ENCODE data around the gene EP400. TPM values are rescaled to one million over a fixed set of nuclear protein-coding genes. Genes with fewer than 3 reads are reported as not detected.
A peak's percentile ranks its signal among the peaks of the same experiment; 100 is the strongest.

Gene EP400
- total RNA-seq, 1 experiment from 2014 or later = 61.7 TPM

DNA sequence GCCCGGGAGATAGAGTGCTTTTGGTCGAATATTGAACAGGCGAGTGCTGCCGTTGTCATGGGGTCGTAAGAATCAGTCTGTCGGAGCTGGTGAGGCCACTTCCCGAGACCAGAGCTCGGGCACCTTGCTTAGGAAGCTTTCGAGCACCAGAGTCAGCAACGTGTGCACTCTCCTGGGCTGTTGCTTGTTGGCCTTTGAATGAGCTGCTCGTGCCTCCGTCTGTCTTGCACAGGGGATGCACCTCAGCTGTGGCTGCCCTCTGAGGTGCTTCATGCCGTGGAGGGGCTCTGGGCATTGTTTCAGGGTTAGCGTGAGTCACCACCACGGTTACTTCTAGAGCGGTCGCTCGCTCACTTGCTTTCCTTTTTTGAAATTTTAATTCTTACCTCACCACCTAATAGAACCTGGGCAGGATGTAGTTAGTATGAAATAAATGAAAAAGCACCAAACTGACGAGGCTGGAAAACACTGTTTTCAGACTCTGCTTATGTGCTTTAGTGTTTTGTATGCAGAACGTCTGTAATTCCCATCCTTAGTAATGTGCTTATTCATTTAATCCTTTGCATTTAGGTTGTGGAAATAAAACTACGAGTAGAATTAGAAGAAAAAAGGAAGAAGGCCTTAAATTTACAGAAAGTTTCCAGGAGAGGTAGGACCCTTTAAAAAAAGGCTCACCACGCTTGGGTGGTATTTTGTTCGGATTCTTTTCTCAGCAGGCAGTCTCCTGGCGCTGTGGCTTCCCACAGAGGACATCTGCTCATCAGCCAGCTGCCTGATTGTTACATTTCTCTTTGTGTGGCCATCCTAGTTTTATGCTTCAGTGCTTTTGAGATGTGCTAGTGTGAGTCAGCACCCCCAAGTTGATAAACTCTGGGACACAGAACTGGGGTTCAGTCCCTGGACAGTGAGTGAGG lies 40.6 kb downstream of the EP400 start:
- TF ChIP-seq, protein P1, sequence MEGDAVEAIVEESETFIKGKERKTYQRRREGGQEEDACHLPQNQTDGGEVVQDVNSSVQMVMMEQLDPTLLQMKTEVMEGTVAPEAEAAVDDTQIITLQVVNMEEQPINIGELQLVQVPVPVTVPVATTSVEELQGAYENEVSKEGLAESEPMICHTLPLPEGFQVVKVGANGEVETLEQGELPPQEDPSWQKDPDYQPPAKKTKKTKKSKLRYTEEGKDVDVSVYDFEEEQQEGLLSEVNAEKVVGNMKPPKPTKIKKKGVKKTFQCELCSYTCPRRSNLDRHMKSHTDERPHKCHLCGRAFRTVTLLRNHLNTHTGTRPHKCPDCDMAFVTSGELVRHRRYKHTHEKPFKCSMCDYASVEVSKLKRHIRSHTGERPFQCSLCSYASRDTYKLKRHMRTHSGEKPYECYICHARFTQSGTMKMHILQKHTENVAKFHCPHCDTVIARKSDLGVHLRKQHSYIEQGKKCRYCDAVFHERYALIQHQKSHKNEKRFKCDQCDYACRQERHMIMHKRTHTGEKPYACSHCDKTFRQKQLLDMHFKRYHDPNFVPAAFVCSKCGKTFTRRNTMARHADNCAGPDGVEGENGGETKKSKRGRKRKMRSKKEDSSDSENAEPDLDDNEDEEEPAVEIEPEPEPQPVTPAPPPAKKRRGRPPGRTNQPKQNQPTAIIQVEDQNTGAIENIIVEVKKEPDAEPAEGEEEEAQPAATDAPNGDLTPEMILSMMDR (conservative IDR thresholded peaks at IDR 0.05) = no peak
- peak overlapping the region; percentile 44 for H3K18ac ChIP-seq (ENCODE audit: insufficient read length, low read depth, low read length)
- no peak overlapping the region for H2BK5ac ChIP-seq (ENCODE audit: insufficient read length, low read length)
- peak overlapping the region; percentile 42 to 66 for H3K4me3 Mint-ChIP-seq
- H2BK120ac ChIP-seq (ENCODE audit: low read depth, low read length, poor library complexity, severe bottlenecking) = no peak overlapping the region
- H2BK20ac ChIP-seq (ENCODE audit: low read depth, low read length, poor library complexity, severe bottlenecking) = no peak overlapping the region
- H4K91ac ChIP-seq (ENCODE audit: insufficient read length, low read depth, low read length) = no peak overlapping the region
- no peaks in the 10 kb centered on the region for H3K23me2 ChIP-seq (ENCODE audit: insufficient read length, low read depth, low read length, poor library complexity, severe bottlenecking)
- no peaks in the 10 kb centered on the region for H3K9me3 ChIP-seq (ENCODE audit: control insufficient read depth, low read depth, low read length)
- H3K27me3 Mint-ChIP-seq (ENCODE audit: low read depth) = no peaks in the 10 kb centered on the region
- H4K8ac ChIP-seq (replicated peaks; ENCODE audit: insufficient read length, low read depth, low read length) = no peak overlapping the region
- H3K56ac ChIP-seq (ENCODE audit: insufficient read length, low read depth, low read length) = no peak overlapping the region
- H3K36me3 Mint-ChIP-seq (ENCODE audit: insufficient read depth in 1 of 3, low read depth in 3 of 3) = peaks cover 61 to 78% (median 67%) of the 10 kb centered on the region in 3 experiments
- H2AFZ ChIP-seq (ENCODE audit: low read length) = no peak overlapping the region
- peaks cover 3% of the 10 kb centered on the region for H3K79me1 ChIP-seq (ENCODE audit: insufficient read depth, low read depth, low read length, poor library complexity, severe bottlenecking)
- DNase-seq = peak; percentile 76
- no peak overlapping the region for H3K23ac ChIP-seq (ENCODE audit: insufficient read length, low read depth, low read length)
- peaks cover 8% of the 10 kb centered on the region; the same call in 1 of the 2 replicates for H3K4me1 ChIP-seq (ENCODE audit: insufficient read depth, low read length)
- H2BK15ac ChIP-seq (ENCODE audit: low read depth, low read length) = no peak overlapping the region
- peak overlapping the region; percentile 67; the same call in 1 of the 2 replicates for H3K14ac ChIP-seq (ENCODE audit: insufficient read depth, low read length)
- H3K27ac Mint-ChIP-seq = peak overlapping the region; percentile 97 to 99 (median 97)
- H2BK12ac ChIP-seq (ENCODE audit: insufficient read length, low read depth, low read length) = no peak overlapping the region
- no peak overlapping the region for H4K5ac ChIP-seq (ENCODE audit: insufficient read length, low read depth, low read length)
- H3K9me3 Mint-ChIP-seq = no peaks in the 10 kb centered on the region
- H4K20me1 ChIP-seq (ENCODE audit: control insufficient read depth, insufficient read depth, insufficient read length) = no peaks in the 10 kb centered on the region
- no peak overlapping the region for H3K9ac ChIP-seq (ENCODE audit: extremely low read depth, insufficient read length, low read length)
- H3K27me3 ChIP-seq (ENCODE audit: insufficient read depth, low read length) = no peaks in the 10 kb centered on the region
- H3K4me2 ChIP-seq (ENCODE audit: insufficient read depth, insufficient read length, low read length) = no peak overlapping the region
- no peaks in the 10 kb centered on the region; the same call in 1 of the 2 replicates for H3K79me2 ChIP-seq (ENCODE audit: insufficient read depth, low read length)
- no peak overlapping the region for H3T11ph ChIP-seq (ENCODE audit: low read length)
- no peak overlapping the region for H2AK5ac ChIP-seq (ENCODE audit: insufficient read length, low read length)
- H3K4me1 Mint-ChIP-seq = peaks cover 49 to 57% of the 10 kb centered on the region in 2 experiments
- peak overlapping the region; percentile 48 for H3K27ac ChIP-seq (ENCODE audit: insufficient read length, low read depth, low read length)
- WGBS (ENCODE audit: extremely low coverage, insufficient read length, low lambda C conversion rate) = no CpG with 5 or more reads among the region's 24 CpGs
- H3K4ac ChIP-seq (ENCODE audit: low read depth, low read length) = no peak overlapping the region
